ENCODE data around the gene PDE8B. TPM values are rescaled to one million over a fixed set of nuclear protein-coding genes. Genes with fewer than 3 reads are reported as not detected.

The PDE8B gene
- total RNA-seq, 1 experiment from 2014 or later, result 0.07 TPM

DNA sequence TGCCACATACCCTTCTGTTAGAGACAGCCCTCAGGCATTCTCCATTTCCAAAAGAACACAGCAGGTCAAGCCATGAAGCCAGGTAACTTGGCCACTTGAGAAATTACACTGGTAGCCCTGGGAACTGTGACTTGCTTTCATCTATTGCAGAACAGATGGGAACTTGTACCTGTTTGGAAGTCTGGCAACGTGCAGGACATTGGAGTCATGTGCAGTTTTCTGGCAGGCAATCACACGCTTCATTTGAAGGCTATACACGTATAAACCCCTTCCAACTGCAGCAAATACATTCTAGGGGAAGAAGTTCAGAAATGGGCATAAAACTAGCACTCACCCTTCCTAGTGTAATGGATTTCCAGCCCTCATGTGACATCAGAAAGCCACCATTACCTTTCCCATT is 227.6 kb downstream of the PDE8B start:
- H3K4me3 Mint-ChIP-seq, result no peak overlapping the region
- H3K27me3 ChIP-seq (ENCODE audit: insufficient read depth, low read length), result no peaks in the 10 kb centered on the region
- no CpG with 5 or more reads among the region's 3 CpGs for WGBS (ENCODE audit: extremely low coverage, insufficient read length, low lambda C conversion rate)
- no peaks in the 10 kb centered on the region for H3K9me3 Mint-ChIP-seq
- no peaks in the 10 kb centered on the region for H3K79me1 ChIP-seq (ENCODE audit: insufficient read depth, low read depth, low read length, poor library complexity, severe bottlenecking)
- no peak overlapping the region for H3K23ac ChIP-seq (ENCODE audit: insufficient read length, low read depth, low read length)
- H3K79me2 ChIP-seq (ENCODE audit: insufficient read depth, low read length), result no peaks in the 10 kb centered on the region
- H2BK15ac ChIP-seq (ENCODE audit: low read depth, low read length), result no peak overlapping the region
- H3K9me3 ChIP-seq (ENCODE audit: control insufficient read depth, low read depth, low read length), result no peaks in the 10 kb centered on the region
- H2BK20ac ChIP-seq (ENCODE audit: low read depth, low read length, poor library complexity, severe bottlenecking), result no peak overlapping the region
- no peak overlapping the region for H2BK5ac ChIP-seq (ENCODE audit: insufficient read length, low read length)
- H3T11ph ChIP-seq (ENCODE audit: low read length), result no peak overlapping the region
- peaks cover 5 to 26% (median 13%) of the 10 kb centered on the region in 3 experiments; a peak in 6 of 7 replicates for H3K36me3 Mint-ChIP-seq (ENCODE audit: insufficient read depth in 1 of 3, low read depth in 3 of 3)
- H3K23me2 ChIP-seq (ENCODE audit: insufficient read length, low read depth, low read length, poor library complexity, severe bottlenecking), result no peaks in the 10 kb centered on the region
- no peaks in the 10 kb centered on the region for H3K4me1 ChIP-seq (ENCODE audit: insufficient read depth, low read length)
- no peak overlapping the region for H3K27ac ChIP-seq (ENCODE audit: insufficient read length, low read depth, low read length)
- no peak overlapping the region for H4K5ac ChIP-seq (ENCODE audit: insufficient read length, low read depth, low read length)
- no peak overlapping the region for H3K4me2 ChIP-seq (ENCODE audit: insufficient read depth, insufficient read length, low read length)
- no peak overlapping the region for H2BK120ac ChIP-seq (ENCODE audit: low read depth, low read length, poor library complexity, severe bottlenecking)
- H3K27me3 Mint-ChIP-seq (ENCODE audit: low read depth), result no peaks in the 10 kb centered on the region
- H4K91ac ChIP-seq (ENCODE audit: insufficient read length, low read depth, low read length), result no peak overlapping the region
- H3K18ac ChIP-seq (ENCODE audit: insufficient read length, low read depth, low read length), result no peak overlapping the region
- no peak overlapping the region for H3K27ac Mint-ChIP-seq
- H3K4ac ChIP-seq (ENCODE audit: low read depth, low read length), result no peak overlapping the region
- no peak overlapping the region for H2AK5ac ChIP-seq (ENCODE audit: insufficient read length, low read length)
- H2AFZ ChIP-seq (ENCODE audit: low read length), result no peak overlapping the region
- no peak overlapping the region for H3K56ac ChIP-seq (ENCODE audit: insufficient read length, low read depth, low read length)
- no peak overlapping the region for H3K14ac ChIP-seq (ENCODE audit: insufficient read depth, low read length)
- H4K8ac ChIP-seq (replicated peaks; ENCODE audit: insufficient read length, low read depth, low read length), result no peak overlapping the region
- TF ChIP-seq, protein P1, sequence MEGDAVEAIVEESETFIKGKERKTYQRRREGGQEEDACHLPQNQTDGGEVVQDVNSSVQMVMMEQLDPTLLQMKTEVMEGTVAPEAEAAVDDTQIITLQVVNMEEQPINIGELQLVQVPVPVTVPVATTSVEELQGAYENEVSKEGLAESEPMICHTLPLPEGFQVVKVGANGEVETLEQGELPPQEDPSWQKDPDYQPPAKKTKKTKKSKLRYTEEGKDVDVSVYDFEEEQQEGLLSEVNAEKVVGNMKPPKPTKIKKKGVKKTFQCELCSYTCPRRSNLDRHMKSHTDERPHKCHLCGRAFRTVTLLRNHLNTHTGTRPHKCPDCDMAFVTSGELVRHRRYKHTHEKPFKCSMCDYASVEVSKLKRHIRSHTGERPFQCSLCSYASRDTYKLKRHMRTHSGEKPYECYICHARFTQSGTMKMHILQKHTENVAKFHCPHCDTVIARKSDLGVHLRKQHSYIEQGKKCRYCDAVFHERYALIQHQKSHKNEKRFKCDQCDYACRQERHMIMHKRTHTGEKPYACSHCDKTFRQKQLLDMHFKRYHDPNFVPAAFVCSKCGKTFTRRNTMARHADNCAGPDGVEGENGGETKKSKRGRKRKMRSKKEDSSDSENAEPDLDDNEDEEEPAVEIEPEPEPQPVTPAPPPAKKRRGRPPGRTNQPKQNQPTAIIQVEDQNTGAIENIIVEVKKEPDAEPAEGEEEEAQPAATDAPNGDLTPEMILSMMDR (conservative IDR thresholded peaks at IDR 0.05), result no peak
- no peak for DNase-seq
- no peaks in the 10 kb centered on the region for H4K20me1 ChIP-seq (ENCODE audit: control insufficient read depth, insufficient read depth, insufficient read length)
- H3K4me1 Mint-ChIP-seq, result no peaks in the 10 kb centered on the region
- no peak overlapping the region for H3K9ac ChIP-seq (ENCODE audit: extremely low read depth, insufficient read length, low read length)
- H2BK12ac ChIP-seq (ENCODE audit: insufficient read length, low read depth, low read length), result no peak overlapping the region
